Hepatocyte (in vitro differentiated cells): ENCODE data around the gene CNFN. TPM values are rescaled to one million over a fixed set of nuclear protein-coding genes. Genes with fewer than 3 reads are reported as not detected.
"Not testable (repeated sequence)": the region's sequence is repeated elsewhere in the genome, so short reads cannot be mapped to it uniquely, and the experiment has no call there.

Experiments
- DNase-seq: peaks from one replicate; pipeline ENCODE4 v3.0.0-alpha.2; 2016; ENCODE audit warnings: low spot score
- H2AFZ ChIP-seq: fragments of 200-600 bp; sonication (generic); 2 replicates; pipeline ENCODE4 v1.6.0; 2016; ENCODE audit warnings: antibody characterized with exemption, mild to moderate bottlenecking
- H3K27ac ChIP-seq: fragments of 200-600 bp; sonication (generic); 2 replicates; pipeline ENCODE4 v1.5.1; 2016; ENCODE audit warnings: mild to moderate bottlenecking
- H3K27me3 ChIP-seq: fragments of 200-600 bp; sonication (generic); 2 replicates; pipeline ENCODE4 v1.6.1; 2016
- H3K36me3 ChIP-seq: fragments of 200-600 bp; sonication (generic); replicated peaks from 2 replicates; pipeline ENCODE4 v1.5.1; 2016; ENCODE audit warnings: low read depth; ENCODE audit not compliant: insufficient read depth
- H3K4me1 ChIP-seq: fragments of 200-600 bp; sonication (generic); 2 replicates; pipeline ENCODE4 v1.5.1; 2016; ENCODE audit warnings: mild to moderate bottlenecking, moderate library complexity; ENCODE audit not compliant: insufficient read depth
- H3K4me2 ChIP-seq: fragments of 200-600 bp; sonication (generic); 2 replicates; pipeline ENCODE4 v1.6.0; 2016
- H3K4me3 ChIP-seq: fragments of 200-600 bp; sonication (generic); 2 replicates; pipeline ENCODE4 v1.5.1; 2016; ENCODE audit warnings: mild to moderate bottlenecking
- H3K79me2 ChIP-seq: fragments of 200-600 bp; sonication (generic); 2 replicates; pipeline ENCODE4 v1.6.0; 2017; ENCODE audit warnings: mild to moderate bottlenecking
- H3K9me2 ChIP-seq: fragments of 200-600 bp; sonication (generic); replicated peaks from 2 replicates; pipeline ENCODE4 v1.6.0; 2017; ENCODE audit warnings: mild to moderate bottlenecking; ENCODE audit not compliant: insufficient read depth
- H3K9me3 ChIP-seq: fragments of 200-600 bp; sonication (generic); 2 replicates; pipeline ENCODE4 v1.5.1; 2016; ENCODE audit warnings: low read depth, mild to moderate bottlenecking
- H4K20me1 ChIP-seq: fragments of 200-600 bp; sonication (generic); 2 replicates; pipeline ENCODE4 v1.6.0; 2016; ENCODE audit warnings: mild to moderate bottlenecking; ENCODE audit not compliant: insufficient read depth, poor library complexity, severe bottlenecking
- EZH2 ChIP-seq: fragments of 200-600 bp; sonication (generic); IDR thresholded peaks from 2 replicates; pipeline ENCODE4 v1.6.1; 2016; ENCODE audit warnings: antibody characterized with exemption, mild to moderate bottlenecking, borderline replicate concordance
- EZH2phosphoT487 ChIP-seq: fragments of 200-600 bp; sonication (generic); IDR thresholded peaks from one replicate; pipeline ENCODE4 v1.6.1; 2018; ENCODE audit warnings: antibody characterized with exemption, mild to moderate bottlenecking, low read depth, moderate library complexity; ENCODE audit not compliant: unreplicated experiment, severe bottlenecking
- WGBS: methylation state at CpG from one replicate; pipeline ENCODE4 v1.1.6; 2016; ENCODE audit warnings: low lambda C conversion rate; ENCODE audit errors: missing lambda C conversion rate; 5-methylcytosine and 5-hydroxymethylcytosine counted together
- polyA plus RNA-seq: library from polyadenylated mRNA; unstranded; fragments of >200 nt; fragmentation: Nextera tagmentation; extraction: Ambion mirVana; gene quantifications from 2 replicates; pipeline ENCODE4 v1.2.1, GENCODE V29; 2016
- total RNA-seq: library from RNA; depleted of rRNA; stranded (reverse); fragments of >200 nt; gene quantifications from 2 replicates; pipeline ENCODE4 v1.2.3, GENCODE V29; 2014
- TF ChIP-seq, protein P1 (sequence below): fragments of 200-600 bp; sonication (generic); IDR thresholded peaks from 2 replicates; pipeline ENCODE4 v1.5.1; 2016; ENCODE audit warnings: antibody characterized with exemption, mild to moderate bottlenecking; ENCODE audit not compliant: poor library complexity

CNFN gene
- total and polyA plus RNA-seq, 2 experiments from 2014 or later = 0.93 to 8.3 TPM

DNA sequence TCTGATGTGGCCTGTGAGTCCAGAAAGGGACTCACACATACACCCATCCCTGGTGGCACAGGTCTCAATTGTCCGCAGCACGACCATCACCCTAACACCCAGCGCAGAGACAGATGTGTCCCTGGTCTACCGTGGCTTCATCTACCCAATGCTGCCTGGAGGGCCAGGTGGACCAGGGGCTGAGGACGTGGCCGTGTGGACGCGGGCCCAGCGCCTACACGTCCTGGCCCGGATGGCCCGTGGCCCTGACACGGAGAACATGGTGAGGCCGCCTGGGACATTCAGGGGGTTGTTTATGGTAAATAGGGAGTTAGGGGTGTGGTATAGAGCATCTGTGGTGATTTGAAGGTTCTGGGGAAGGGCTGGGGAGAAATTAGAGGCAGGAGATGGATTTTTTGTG, 41.9 kb downstream of the CNFN start:
- no peak for DNase-seq
- no peaks in the 10 kb centered on the region for H3K27me3 ChIP-seq
- no peak overlapping the region for H3K4me2 ChIP-seq
- H3K79me2 ChIP-seq = no peaks in the 10 kb centered on the region
- no peak overlapping the region for H3K4me3 ChIP-seq
- H3K4me1 ChIP-seq = no peaks in the 10 kb centered on the region
- 93% methylated on average over 14 of the region's 14 CpGs for WGBS
- no peaks in the 10 kb centered on the region for H3K9me2 ChIP-seq
- H3K36me3 ChIP-seq = no peaks in the 10 kb centered on the region
- H2AFZ ChIP-seq = no peak overlapping the region
- H4K20me1 ChIP-seq = no peaks in the 10 kb centered on the region
- no peaks in the 10 kb centered on the region for H3K9me3 ChIP-seq
- TF ChIP-seq EZH2 = no peak
- TF ChIP-seq, protein P1, sequence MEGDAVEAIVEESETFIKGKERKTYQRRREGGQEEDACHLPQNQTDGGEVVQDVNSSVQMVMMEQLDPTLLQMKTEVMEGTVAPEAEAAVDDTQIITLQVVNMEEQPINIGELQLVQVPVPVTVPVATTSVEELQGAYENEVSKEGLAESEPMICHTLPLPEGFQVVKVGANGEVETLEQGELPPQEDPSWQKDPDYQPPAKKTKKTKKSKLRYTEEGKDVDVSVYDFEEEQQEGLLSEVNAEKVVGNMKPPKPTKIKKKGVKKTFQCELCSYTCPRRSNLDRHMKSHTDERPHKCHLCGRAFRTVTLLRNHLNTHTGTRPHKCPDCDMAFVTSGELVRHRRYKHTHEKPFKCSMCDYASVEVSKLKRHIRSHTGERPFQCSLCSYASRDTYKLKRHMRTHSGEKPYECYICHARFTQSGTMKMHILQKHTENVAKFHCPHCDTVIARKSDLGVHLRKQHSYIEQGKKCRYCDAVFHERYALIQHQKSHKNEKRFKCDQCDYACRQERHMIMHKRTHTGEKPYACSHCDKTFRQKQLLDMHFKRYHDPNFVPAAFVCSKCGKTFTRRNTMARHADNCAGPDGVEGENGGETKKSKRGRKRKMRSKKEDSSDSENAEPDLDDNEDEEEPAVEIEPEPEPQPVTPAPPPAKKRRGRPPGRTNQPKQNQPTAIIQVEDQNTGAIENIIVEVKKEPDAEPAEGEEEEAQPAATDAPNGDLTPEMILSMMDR = no peak
- no peak for TF ChIP-seq EZH2phosphoT487
- no peak overlapping the region for H3K27ac ChIP-seq

DNA sequence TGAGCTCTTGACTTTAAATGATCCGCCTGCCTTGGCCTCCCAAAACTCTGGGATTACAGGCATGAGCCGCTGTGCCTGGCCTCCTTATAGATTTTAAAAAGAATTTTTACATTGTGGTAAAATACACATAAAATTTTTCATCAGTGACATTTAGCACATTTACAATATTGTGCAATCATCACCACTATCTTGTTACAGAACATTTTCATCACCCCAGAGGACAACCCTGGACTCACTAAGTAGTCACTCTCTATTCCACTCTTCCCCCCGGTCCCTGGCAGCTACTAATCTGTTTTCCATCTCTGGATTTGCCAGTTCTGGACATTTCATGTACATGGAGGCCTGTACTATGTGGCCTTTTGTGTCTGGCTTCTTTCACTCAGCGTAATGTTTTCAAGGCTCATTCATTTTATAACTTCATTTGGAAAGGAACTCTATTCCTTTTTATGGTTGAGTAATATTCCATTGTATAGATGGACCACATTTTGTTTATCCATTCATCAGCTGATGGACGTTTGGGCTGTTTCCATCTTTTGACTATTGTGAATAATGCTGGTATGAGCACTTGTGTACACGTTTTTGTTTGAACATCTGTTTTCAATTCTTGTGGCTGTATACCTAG, 44.8 kb downstream of the CNFN start:
- H3K36me3 ChIP-seq = no peaks in the 10 kb centered on the region
- no peak overlapping the region for H3K4me2 ChIP-seq
- no peaks in the 10 kb centered on the region for H3K79me2 ChIP-seq
- no peak overlapping the region for H3K27ac ChIP-seq
- no peaks in the 10 kb centered on the region for H3K27me3 ChIP-seq
- no peaks in the 10 kb centered on the region for H3K9me3 ChIP-seq
- no peaks in the 10 kb centered on the region for H3K9me2 ChIP-seq
- DNase-seq = peak; percentile 37
- H3K4me1 ChIP-seq = no peaks in the 10 kb centered on the region
- WGBS = 81% methylated on average over 6 of the region's 6 CpGs
- TF ChIP-seq EZH2phosphoT487 (no peak), EZH2 (no peak)
- TF ChIP-seq, protein P1 = no peak
- no peaks in the 10 kb centered on the region for H4K20me1 ChIP-seq
- no peak overlapping the region for H2AFZ ChIP-seq
- no peak overlapping the region for H3K4me3 ChIP-seq

DNA sequence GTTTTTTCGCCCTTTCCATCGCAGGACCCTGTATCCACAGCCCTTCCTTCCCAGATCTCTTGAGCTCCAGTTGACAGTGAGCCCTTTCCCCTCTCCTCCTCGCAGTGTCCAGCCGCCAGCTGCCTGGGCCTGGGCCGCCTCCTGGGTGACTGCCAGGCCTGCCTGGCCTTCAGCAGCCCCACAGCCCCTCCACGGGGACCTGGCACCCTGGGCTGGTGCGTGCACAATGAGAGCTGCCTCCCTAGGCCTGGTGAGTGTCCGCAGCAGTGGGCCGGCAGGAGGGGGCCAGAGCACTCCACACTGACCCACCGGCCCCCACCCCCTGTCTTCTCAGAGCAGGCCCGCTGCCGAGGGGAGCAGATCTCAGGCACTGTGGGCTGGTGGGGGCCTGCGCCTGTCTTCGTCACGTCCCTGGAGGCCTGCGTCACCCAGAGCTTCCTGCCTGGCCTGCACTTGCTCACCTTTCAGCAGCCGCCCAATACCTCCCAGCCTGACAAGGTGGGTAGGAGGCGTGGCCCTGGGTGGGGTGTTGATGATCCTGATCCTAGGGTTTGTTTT, 45.7 kb downstream of the CNFN start:
- no peak for DNase-seq
- Histone ChIP-seq H2AFZ (no peak overlapping the region), H3K4me1 (no peaks in the 10 kb centered on the region), H3K4me3 (no peak overlapping the region), H3K4me2 (no peak overlapping the region), H3K9me2 (no peaks in the 10 kb centered on the region), H3K79me2 (no peaks in the 10 kb centered on the region), H3K36me3 (no peaks in the 10 kb centered on the region), H4K20me1 (no peaks in the 10 kb centered on the region), H3K27ac (no peak overlapping the region), H3K9me3 (no peaks in the 10 kb centered on the region), H3K27me3 (no peaks in the 10 kb centered on the region)
- 96% methylated on average over 18 of the region's 18 CpGs for WGBS
- TF ChIP-seq EZH2 = no peak

DNA sequence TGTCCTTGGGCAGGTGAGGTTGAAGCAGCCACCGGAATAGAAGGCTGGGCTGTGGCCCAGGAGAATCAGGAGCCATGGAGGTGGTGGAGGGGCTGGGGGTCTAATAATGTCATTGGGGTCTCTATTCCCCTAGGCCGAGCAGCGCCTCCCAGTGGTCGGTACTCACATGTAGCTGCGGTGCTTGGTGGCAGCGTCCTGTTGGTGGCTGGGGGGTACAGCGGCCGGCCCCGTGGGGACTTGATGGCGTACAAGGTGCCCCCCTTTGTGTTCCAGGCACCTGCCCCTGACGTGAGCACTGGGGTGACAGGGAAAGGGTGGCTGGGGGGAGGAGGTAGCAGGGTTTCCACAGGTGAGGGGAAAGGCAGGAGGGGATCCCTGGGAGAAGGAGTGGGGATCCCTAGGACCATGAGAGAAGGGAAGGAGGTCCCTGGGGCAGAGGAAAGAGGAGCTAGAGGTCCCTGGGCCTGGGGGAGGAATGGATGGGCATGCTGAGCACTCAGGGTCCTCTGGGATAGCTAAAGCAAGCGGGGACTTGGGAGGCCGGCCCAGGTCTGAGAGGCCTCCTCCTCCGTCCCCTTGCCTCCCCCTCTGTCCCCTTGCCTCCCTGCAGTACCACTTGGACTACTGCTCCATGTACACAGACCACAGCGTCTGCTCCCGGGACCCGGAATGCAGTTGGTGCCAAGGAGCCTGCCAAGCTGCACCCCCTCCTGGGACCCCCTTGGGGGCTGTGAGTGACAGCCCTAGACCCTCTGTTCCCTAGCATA, 46.6 kb downstream of the CNFN start:
- DNase-seq = peak; percentile 4
- H3K9me3 ChIP-seq = no peaks in the 10 kb centered on the region
- no peak overlapping the region for H3K27ac ChIP-seq
- H3K4me3 ChIP-seq = no peak overlapping the region
- H2AFZ ChIP-seq = no peak overlapping the region
- no peaks in the 10 kb centered on the region for H3K9me2 ChIP-seq
- no peaks in the 10 kb centered on the region for H3K27me3 ChIP-seq
- no peaks in the 10 kb centered on the region for H3K36me3 ChIP-seq
- 92% methylated on average over 17 of the region's 17 CpGs for WGBS
- no peaks in the 10 kb centered on the region for H4K20me1 ChIP-seq
- no peak overlapping the region for H3K4me2 ChIP-seq
- no peaks in the 10 kb centered on the region for H3K4me1 ChIP-seq
- H3K79me2 ChIP-seq = no peaks in the 10 kb centered on the region
- TF ChIP-seq EZH2 (no peak), EZH2phosphoT487 (no peak)
- TF ChIP-seq, protein P1 = no peak

DNA sequence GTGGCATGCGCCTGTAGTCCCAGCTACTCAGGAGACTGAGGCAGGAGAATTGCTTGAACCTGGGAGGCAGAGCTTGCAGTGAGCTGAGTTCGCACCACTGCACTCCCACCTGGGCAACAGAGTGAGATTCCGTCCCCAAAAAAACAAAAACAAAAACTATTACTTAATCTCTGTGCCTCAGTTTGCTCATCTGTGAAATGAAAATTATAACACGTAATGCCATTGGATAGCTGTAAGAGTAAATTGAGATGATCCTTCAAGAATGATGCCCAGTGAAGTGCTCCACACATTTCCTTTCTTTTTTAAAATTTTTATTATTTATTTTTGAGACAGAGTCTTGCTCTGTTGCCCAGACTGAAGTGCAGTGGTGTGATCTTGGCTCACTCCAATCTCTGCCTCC, 50.2 kb downstream of the CNFN start:
- not testable (repeated sequence) for H3K27me3 ChIP-seq

More for the DNA sequence above, 50.2 kb downstream of the CNFN start:
- not testable (repeated sequence) for H3K4me2 ChIP-seq, DNase-seq, H3K36me3 ChIP-seq, H3K27ac ChIP-seq, H3K9me3 ChIP-seq, H3K9me2 ChIP-seq, H3K4me3 ChIP-seq, H3K4me1 ChIP-seq, H4K20me1 ChIP-seq, H3K79me2 ChIP-seq, H2AFZ ChIP-seq
- 96% methylated on average over 4 of the region's 4 CpGs for WGBS
